Endothelial cell (in vitro differentiated cells): Measurements from ENCODE around the gene RAPGEF5. TPM values are rescaled to one million over a fixed set of nuclear protein-coding genes. Genes with fewer than 3 reads are reported as not detected.

ENCODE experiments used
- DNase-seq: peaks from one replicate; pipeline ENCODE4 v3.0.0; 2021; ENCODE audit warnings: low spot score
- H3K27ac Mint-ChIP-seq: one replicate; pipeline ENCODE4 v1.8.0; 2021; ENCODE audit warnings: mixed read lengths, inconsistent platforms; ENCODE audit not compliant: unreplicated experiment
- H3K27me3 Mint-ChIP-seq: one replicate; pipeline ENCODE4 v1.8.0; 2021; ENCODE audit warnings: mild to moderate bottlenecking, moderate library complexity, mixed read lengths, inconsistent platforms; ENCODE audit not compliant: unreplicated experiment
- H3K36me3 Mint-ChIP-seq: one replicate; pipeline ENCODE4 v1.8.0; 2021; ENCODE audit warnings: mild to moderate bottlenecking, low read depth, mixed read lengths, inconsistent platforms; ENCODE audit not compliant: unreplicated experiment
- H3K4me1 Mint-ChIP-seq: one replicate; pipeline ENCODE4 v1.8.0; 2021; ENCODE audit warnings: mild to moderate bottlenecking, mixed read lengths, inconsistent platforms; ENCODE audit not compliant: unreplicated experiment
- H3K4me3 Mint-ChIP-seq: one replicate; pipeline ENCODE4 v1.8.0; 2021; ENCODE audit warnings: mild to moderate bottlenecking, mixed read lengths, inconsistent platforms; ENCODE audit not compliant: unreplicated experiment
- H3K9me3 Mint-ChIP-seq: one replicate; pipeline ENCODE4 v1.8.0; 2021; ENCODE audit warnings: mixed read lengths, inconsistent platforms; ENCODE audit not compliant: unreplicated experiment
- total RNA-seq: library from RNA; stranded (reverse); fragmentation: NEBNext Ultra II Directional; extraction: Animal tissue kit (Norgen Biotek cat#: 25700); gene quantifications from one replicate; pipeline ENCODE4 v1.2.1, GENCODE V29; 2021; ENCODE audit not compliant: unreplicated experiment
- TF ChIP-seq, protein P1 (sequence below): fragments of 200-600 bp; sonication (generic); IDR thresholded peaks from one replicate; pipeline ENCODE4 v1.5.0; 2021; ENCODE audit warnings: antibody characterized with exemption; ENCODE audit not compliant: unreplicated experiment

Gene RAPGEF5
- total RNA-seq, 1 donor from 2014 or later = 135 TPM

DNA sequence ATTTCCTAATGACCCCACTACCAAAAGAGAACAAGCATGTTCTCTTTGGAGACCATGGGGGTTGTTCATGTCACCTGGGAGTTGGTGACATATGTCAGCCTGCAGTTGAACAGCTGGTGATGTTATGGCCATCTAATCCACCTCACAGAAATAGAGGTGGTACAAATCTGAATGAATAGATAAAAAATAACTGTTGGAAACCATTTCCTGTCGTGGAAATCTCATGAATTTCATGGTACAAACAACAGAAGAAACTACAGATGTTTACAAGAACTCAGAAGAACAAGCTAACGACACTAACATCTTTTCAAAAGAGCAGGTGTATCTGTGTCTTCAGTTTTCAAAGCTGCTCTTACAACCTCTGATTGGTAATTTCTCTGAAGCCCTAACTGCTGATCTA, 81.3 kb downstream of the RAPGEF5 start:
- TF ChIP-seq, protein P1, sequence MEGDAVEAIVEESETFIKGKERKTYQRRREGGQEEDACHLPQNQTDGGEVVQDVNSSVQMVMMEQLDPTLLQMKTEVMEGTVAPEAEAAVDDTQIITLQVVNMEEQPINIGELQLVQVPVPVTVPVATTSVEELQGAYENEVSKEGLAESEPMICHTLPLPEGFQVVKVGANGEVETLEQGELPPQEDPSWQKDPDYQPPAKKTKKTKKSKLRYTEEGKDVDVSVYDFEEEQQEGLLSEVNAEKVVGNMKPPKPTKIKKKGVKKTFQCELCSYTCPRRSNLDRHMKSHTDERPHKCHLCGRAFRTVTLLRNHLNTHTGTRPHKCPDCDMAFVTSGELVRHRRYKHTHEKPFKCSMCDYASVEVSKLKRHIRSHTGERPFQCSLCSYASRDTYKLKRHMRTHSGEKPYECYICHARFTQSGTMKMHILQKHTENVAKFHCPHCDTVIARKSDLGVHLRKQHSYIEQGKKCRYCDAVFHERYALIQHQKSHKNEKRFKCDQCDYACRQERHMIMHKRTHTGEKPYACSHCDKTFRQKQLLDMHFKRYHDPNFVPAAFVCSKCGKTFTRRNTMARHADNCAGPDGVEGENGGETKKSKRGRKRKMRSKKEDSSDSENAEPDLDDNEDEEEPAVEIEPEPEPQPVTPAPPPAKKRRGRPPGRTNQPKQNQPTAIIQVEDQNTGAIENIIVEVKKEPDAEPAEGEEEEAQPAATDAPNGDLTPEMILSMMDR = no peak
- Mint-ChIP-seq H3K27ac (no peak overlapping the region), H3K27me3 (no peaks in the 10 kb centered on the region), H3K4me3 (no peak overlapping the region), H3K4me1 (peaks cover 5% of the 10 kb centered on the region), H3K36me3 (peaks cover 9% of the 10 kb centered on the region), H3K9me3 (no peaks in the 10 kb centered on the region)
- DNase-seq = no peak

DNA sequence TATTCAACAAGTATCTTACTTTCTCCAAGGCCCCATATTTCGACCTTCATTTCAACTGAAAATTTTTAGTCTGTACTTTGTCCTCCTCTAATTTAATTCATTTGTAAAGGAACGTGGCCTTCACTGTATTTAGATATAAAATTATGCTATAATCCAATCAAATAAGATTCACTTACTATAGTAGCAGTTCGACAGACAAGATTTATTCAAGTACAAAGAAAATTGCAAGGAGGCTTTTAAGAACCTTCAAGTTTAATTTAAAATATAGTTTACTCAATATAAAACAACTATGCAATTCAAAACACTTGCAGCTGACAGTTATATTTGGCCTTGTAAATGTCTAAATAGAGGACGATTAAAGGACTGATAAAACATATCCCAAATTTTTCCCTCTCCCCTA, 85.6 kb downstream of the RAPGEF5 start:
- TF ChIP-seq, protein P1 = no peak
- Mint-ChIP-seq H3K9me3 (no peaks in the 10 kb centered on the region), H3K27ac (no peak overlapping the region), H3K36me3 (peaks cover 15% of the 10 kb centered on the region), H3K4me1 (peaks cover 7% of the 10 kb centered on the region), H3K27me3 (no peaks in the 10 kb centered on the region), H3K4me3 (no peak overlapping the region)
- DNase-seq = no peak

DNA sequence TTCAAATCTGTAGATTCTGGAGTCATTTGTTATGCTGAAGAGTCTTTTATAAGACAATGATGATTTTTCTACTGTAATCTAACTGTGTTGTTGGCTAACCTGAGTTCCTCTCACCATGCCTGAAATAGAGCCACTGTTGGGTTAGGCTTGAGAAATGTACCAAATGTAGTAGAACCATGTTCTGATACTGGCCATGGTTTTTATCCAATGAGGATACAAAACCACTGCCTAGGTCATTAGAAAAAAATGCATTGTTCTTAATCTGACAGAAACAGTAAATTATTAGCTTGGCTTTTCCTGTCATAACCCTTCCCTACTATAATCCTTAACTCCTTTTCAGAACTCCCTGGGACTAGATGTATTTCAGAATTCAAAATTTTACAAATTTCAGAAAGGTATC, 86.6 kb downstream of the RAPGEF5 start:
- no peaks in the 10 kb centered on the region for H3K9me3 Mint-ChIP-seq

DNA sequence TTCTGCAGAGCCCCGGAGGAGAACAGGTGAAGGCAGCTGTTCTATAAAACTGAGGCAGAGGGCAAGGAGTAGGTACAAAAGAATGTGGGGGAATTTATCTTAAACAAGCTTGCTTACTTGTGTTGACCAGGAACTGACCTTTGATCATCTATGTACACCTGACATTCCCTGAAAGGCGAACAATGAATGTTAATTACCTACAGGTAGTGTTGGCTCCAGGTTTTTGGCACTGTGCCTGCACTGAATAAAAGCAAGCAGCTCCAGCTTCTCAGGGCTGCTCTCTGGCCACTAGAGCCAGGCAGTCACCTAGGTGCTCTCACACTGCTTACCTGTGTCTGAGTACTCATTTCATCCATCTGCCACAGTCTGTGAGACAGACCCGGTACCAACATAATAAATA, 87.0 kb downstream of the RAPGEF5 start:
- peaks cover 7% of the 10 kb centered on the region for H3K4me1 Mint-ChIP-seq
- DNase-seq = no peak
- no peaks in the 10 kb centered on the region for H3K27me3 Mint-ChIP-seq
- TF ChIP-seq, protein P1 = no peak
- no peak overlapping the region for H3K4me3 Mint-ChIP-seq
- no peak overlapping the region for H3K27ac Mint-ChIP-seq
- H3K9me3 Mint-ChIP-seq = no peaks in the 10 kb centered on the region
- peaks cover 11% of the 10 kb centered on the region for H3K36me3 Mint-ChIP-seq

More for the DNA sequence above, 86.6 kb downstream of the RAPGEF5 start:
- TF ChIP-seq, protein P1 = no peak
- H3K27me3 Mint-ChIP-seq = no peaks in the 10 kb centered on the region
- H3K27ac Mint-ChIP-seq = no peak overlapping the region
- no peak for DNase-seq
- H3K36me3 Mint-ChIP-seq = peaks cover 15% of the 10 kb centered on the region
- peaks cover 7% of the 10 kb centered on the region for H3K4me1 Mint-ChIP-seq
- H3K4me3 Mint-ChIP-seq = no peak overlapping the region

DNA sequence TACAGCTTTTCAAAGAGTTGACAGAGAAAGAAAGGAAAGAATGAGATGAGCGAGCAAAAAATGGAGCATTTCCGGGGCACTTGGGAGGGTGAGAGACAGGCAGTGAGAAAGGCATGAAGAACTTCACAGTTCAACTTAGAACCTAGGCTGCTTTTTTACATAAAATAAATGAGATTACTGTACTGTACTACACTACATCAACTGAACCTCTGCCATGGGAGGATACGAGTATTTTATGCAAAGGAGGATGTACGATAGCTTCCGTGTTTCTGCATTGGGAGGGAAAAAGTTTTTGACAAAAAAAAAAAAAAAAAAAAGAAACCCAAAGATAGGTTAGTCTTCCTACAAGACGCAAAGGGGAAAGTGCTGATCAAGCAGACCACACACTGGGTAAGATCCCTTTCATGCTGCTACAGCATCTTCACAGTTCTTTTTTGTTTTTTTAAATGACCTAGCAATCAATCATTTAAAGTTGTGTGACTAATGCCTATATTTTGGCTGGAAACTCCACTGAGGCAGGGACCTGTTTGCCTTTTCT, 88.0 kb downstream of the RAPGEF5 start:
- TF ChIP-seq, protein P1 = no peak

More for the DNA sequence above, 88.0 kb downstream of the RAPGEF5 start:
- Mint-ChIP-seq H3K4me3 (no peak overlapping the region), H3K4me1 (peaks cover 7% of the 10 kb centered on the region), H3K9me3 (no peaks in the 10 kb centered on the region), H3K27me3 (no peaks in the 10 kb centered on the region), H3K36me3 (peaks cover 6% of the 10 kb centered on the region), H3K27ac (no peak overlapping the region)
- DNase-seq = no peak
